ENCODE results near the gene CPNE5.

DNA sequence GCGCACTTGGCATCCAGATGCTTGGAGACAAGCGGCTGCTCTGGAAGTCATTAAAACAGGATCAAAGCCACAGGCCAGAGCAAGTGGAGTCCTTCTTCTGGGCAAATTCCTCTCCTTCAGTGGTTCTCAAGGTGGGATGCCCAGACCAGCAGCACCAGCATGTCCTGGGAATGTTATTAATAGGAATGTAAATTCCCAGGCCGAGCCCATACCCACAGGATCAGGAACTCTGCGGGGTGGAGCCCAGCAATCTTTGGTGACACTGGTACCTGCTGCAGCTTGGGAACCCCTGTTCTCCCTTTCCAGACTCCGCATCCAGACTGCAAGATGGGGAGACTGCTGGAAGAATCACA lies 44.6 kb downstream of the CPNE5 start:
- TF ChIP-seq, protein P1, sequence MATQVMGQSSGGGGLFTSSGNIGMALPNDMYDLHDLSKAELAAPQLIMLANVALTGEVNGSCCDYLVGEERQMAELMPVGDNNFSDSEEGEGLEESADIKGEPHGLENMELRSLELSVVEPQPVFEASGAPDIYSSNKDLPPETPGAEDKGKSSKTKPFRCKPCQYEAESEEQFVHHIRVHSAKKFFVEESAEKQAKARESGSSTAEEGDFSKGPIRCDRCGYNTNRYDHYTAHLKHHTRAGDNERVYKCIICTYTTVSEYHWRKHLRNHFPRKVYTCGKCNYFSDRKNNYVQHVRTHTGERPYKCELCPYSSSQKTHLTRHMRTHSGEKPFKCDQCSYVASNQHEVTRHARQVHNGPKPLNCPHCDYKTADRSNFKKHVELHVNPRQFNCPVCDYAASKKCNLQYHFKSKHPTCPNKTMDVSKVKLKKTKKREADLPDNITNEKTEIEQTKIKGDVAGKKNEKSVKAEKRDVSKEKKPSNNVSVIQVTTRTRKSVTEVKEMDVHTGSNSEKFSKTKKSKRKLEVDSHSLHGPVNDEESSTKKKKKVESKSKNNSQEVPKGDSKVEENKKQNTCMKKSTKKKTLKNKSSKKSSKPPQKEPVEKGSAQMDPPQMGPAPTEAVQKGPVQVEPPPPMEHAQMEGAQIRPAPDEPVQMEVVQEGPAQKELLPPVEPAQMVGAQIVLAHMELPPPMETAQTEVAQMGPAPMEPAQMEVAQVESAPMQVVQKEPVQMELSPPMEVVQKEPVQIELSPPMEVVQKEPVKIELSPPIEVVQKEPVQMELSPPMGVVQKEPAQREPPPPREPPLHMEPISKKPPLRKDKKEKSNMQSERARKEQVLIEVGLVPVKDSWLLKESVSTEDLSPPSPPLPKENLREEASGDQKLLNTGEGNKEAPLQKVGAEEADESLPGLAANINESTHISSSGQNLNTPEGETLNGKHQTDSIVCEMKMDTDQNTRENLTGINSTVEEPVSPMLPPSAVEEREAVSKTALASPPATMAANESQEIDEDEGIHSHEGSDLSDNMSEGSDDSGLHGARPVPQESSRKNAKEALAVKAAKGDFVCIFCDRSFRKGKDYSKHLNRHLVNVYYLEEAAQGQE (IDR thresholded peaks at IDR 0.05; ENCODE audit: insufficient replicate concordance, low read depth) = no peak
- TF ChIP-seq POLR2AphosphoS5 (IDR thresholded peaks at IDR 0.05; ENCODE audit: low read depth) (no peak), SPI1 (IDR thresholded peaks at IDR 0.05; ENCODE audit: borderline replicate concordance, low read depth) (no peak), GABPA (IDR thresholded peaks at IDR 0.05; ENCODE audit: low read depth) (no peak)
- TF ChIP-seq, protein P2, sequence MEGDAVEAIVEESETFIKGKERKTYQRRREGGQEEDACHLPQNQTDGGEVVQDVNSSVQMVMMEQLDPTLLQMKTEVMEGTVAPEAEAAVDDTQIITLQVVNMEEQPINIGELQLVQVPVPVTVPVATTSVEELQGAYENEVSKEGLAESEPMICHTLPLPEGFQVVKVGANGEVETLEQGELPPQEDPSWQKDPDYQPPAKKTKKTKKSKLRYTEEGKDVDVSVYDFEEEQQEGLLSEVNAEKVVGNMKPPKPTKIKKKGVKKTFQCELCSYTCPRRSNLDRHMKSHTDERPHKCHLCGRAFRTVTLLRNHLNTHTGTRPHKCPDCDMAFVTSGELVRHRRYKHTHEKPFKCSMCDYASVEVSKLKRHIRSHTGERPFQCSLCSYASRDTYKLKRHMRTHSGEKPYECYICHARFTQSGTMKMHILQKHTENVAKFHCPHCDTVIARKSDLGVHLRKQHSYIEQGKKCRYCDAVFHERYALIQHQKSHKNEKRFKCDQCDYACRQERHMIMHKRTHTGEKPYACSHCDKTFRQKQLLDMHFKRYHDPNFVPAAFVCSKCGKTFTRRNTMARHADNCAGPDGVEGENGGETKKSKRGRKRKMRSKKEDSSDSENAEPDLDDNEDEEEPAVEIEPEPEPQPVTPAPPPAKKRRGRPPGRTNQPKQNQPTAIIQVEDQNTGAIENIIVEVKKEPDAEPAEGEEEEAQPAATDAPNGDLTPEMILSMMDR (IDR thresholded peaks at IDR 0.05; ENCODE audit: insufficient read depth, low read length) = no peak
